Measurements from ENCODE around the gene EFHC2.
"Not testable (repeated sequence)": the region's sequence is repeated elsewhere in the genome, so short reads cannot be mapped to it uniquely, and the experiment has no call there.

Gene EFHC2

GRCh38 chrX:44291468-44292092 is 51.9 kb downstream of the EFHC2 start:
- DNase-seq: no peak

- DNase-seq: no peak
These were observed 52.8 kb downstream of the EFHC2 start for GRCh38 chrX:44290718-44291117.

- no peak for DNase-seq
These were observed 60.7 kb downstream of the EFHC2 start for GRCh38 chrX:44282753-44283152.

- DNase-seq: no peak
These were observed 63.4 kb downstream of the EFHC2 start for GRCh38 chrX:44280116-44280515.

GRCh38 chrX:44274096-44274495 is 69.4 kb downstream of the EFHC2 start:
- no peak for DNase-seq

GRCh38 chrX:44267861-44268260 is 75.6 kb downstream of the EFHC2 start:
- DNase-seq: no peak

GRCh38 chrX:44267116-44267515 is 76.4 kb downstream of the EFHC2 start:
- DNase-seq: no peak

GRCh38 chrX:44265559-44265958 is 77.9 kb downstream of the EFHC2 start:
- no peak for DNase-seq

DNA sequence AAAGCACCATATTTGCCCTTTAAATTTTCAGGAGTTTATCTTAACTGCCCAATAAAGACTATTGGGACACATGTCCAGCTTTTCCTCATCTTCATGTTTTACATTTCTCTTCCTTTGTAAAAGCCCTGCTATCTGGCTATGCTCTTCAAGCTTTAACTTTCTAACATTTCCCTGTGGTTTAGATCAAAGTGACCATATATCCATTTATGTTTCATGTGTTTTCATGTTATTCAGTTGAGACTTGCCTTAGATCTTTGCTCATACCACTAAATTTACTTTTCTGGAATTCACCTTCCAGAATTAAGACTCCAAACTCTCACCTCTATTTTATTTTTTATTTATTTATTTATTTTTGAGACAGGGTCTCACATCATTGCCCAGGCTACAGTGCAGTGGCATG is 78.5 kb downstream of the EFHC2 start:
- no peak for DNase-seq

GRCh38 chrX:44261286-44261685 is 82.2 kb downstream of the EFHC2 start:
- DNase-seq: no peak

- DNase-seq: no peak
These were observed 82.9 kb downstream of the EFHC2 start for GRCh38 chrX:44260609-44261008.

- not testable (repeated sequence) for DNase-seq
These were observed 87.7 kb downstream of the EFHC2 start for GRCh38 chrX:44255742-44256141.

DNA sequence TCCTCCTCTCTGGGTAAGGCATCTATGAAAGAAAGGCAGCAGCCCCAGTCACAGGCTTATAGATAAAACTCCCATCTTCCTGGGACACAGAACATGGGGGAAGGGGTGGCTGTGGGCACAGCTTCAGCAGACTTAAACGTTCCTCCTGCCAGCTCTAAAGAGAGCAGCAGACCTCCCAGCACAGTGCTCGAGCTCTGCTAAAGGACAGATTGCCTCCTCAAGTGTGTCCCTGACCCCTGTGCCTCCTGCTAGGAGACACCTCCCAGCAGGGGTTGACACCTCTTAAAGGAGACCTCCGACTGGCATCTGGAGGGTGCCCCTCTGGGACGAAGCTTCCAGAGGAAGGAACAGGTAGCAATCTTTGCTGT is 89.9 kb downstream of the EFHC2 start:
- no peak for DNase-seq

DNA sequence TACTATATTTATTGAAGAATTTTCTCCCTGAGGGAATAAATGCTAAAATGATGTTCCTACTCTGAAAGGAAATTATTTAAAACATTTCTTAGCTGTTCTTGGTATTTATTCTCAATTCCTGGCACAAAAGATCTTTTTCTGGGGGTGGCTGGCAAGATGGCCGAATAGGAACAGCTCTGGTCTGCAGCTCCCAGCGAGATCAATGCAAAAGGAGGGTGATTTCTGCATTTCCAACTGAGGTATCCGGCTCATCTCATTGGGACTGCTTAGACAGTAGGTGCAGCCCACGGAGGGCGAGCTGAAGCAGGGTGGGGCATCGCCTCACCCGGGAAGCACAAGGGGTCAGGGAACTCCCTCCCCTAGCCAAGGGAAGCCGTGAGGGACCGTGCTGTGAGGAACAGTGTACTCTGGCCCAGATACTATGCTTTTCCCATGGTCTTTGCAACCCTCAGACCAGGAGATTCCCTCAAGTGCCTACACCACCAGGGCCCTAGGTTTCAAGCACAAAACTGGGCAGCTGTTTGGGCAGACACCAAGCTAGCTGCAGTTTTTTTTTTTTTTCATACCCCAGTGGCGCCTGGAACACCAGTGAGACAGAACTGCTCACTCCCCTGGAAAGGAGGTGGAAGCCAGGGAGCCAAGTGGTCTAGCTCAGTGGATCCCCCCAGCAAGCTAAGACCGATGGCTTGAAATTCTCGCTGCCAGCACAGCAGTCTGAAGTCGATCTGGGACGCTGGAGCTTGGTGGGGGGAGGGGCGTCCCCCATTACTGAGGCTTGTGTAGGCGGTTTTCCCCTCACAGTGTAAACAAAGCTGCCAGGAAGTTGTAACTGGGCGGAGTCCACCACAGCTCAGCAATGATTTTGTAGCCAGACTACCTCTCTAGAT is 90.5 kb downstream of the EFHC2 start:
- DNase-seq: peak; percentile 32

GRCh38 chrX:44247468-44247867 is 96.0 kb downstream of the EFHC2 start:
- no peak for DNase-seq

GRCh38 chrX:44246826-44247225 is 96.6 kb downstream of the EFHC2 start:
- no peak for DNase-seq

- DNase-seq: no peak
These were observed 97.7 kb downstream of the EFHC2 start for GRCh38 chrX:44245733-44246132.

DNA sequence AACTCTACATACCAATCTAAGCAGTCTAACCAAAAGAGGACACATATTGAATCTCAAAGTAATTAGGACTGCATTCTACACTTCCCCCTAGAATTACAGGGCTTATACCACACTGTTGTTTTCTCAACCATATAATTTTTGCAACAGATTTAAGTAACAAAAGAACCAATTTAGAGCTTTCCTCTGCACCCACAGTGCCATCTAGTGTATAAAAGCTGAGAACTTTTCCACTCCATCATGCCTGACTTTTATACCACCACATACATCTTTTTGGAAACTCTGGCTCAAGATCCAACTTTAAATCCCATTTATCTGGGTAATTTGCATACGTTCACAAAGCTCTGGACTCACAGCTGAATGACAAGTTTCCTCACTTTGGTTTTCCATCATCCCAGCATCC is 99.5 kb downstream of the EFHC2 start:
- peak; percentile 13 for DNase-seq

DNA sequence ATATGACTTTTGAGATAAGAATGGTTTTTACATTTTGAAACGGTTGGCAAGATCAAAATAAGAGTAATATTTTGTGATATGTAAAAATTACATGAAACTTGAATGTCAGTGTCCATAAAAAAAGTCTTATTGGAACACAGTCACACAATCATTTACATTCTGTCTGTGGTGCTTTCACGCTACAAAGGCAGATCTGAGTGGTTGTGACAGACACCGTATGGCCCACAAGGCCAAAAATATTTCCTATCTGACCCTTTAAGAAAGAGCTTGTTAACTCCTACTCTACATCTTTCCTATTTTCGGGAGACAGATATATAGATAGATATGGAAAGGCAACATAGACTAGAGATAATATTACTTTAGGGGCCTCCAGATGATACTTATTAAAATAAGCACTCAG is 101.9 kb downstream of the EFHC2 start:
- no peak for DNase-seq

- DNase-seq: no peak
These were observed 103.4 kb downstream of the EFHC2 start for GRCh38 chrX:44240036-44240435.

DNA sequence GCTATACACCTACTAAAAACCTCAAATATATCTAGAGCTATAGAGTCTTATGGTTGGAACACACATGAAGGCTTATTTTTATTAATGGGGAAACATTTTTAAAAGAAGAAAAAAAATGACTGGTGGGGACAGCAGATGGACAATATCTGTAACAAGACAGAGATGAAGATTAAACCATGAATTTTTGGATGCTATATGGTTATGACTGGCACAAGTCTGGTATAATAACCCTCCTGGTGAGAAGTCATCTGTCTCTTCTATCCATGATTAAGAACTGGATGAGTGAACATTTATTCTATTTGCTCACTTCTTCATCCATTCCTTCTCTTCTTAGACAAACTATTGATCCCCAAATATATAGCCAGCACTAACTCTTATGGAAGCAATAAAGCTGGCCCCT is 104.4 kb downstream of the EFHC2 start:
- DNase-seq: no peak

DNA sequence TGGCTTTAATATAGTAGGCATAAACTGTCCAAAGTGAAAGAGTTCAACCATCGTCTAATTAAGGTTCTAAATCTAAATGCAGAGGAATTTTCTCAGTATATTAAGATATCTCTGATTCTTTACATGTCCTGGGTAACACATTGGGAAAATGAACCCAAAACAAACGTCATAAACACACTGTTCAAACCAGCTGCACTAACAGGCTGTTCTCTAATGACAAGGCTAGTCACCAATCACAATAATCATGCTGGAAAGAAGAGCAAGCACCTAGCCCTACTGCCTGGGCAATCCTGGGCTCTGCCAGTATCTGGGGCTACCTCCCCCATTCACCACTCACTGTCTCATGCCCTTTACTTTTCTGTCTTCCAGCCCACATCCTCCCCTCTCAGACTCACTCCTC is 107.9 kb downstream of the EFHC2 start:
- no peak for DNase-seq

- no peak for DNase-seq
These were observed 108.9 kb downstream of the EFHC2 start for GRCh38 chrX:44234541-44234940.

- DNase-seq: no peak
These were observed 109.4 kb downstream of the EFHC2 start for GRCh38 chrX:44234116-44234515.

- no peak for DNase-seq
These were observed 111.4 kb downstream of the EFHC2 start for GRCh38 chrX:44232081-44232480.
